Measurements from ENCODE around the gene LTK.
"Not testable (repeated sequence)": the region's sequence is repeated elsewhere in the genome, so short reads cannot be mapped to it uniquely, and the experiment has no call there.

The LTK gene

GRCh38 chr15:41480396-41481140 lies 33.1 kb downstream of the LTK start:
- DNase-seq (ENCODE audit: low read depth in 4 of 4, low spot score in 1 of 4), result no peak

- no peak for DNase-seq (ENCODE audit: low read depth in 4 of 4, low spot score in 1 of 4)
Measured at GRCh38 chr15:41476416-41477048, 37.1 kb downstream of the LTK start.

GRCh38 chr15:41474941-41475340 lies 38.7 kb downstream of the LTK start:
- DNase-seq (ENCODE audit: low read depth in 4 of 4, low spot score in 1 of 4), result no peak

DNA sequence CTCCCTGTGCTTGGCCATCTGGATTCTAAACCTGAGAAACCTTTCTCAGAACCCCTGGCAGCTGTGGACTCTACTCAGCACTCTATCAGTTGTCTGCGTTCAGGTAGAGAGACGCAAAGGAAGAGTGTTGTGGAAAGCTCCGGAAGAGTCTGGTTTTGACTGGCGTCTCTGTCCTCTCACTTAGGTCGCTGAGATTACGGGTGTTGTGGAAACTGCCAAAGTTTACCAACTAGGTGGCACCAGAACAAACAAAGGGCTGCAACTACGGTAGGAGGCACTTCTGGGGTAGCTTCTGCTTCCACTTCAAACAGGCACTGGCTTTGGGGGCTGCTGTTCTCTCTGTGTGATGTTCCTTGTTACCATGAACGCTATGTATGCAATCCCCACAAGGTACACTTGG lies 39.2 kb downstream of the LTK start:
- no peak for DNase-seq (ENCODE audit: low read depth in 4 of 4, low spot score in 1 of 4)

- no peak for DNase-seq (ENCODE audit: low read depth in 4 of 4, low spot score in 1 of 4)
Measured at GRCh38 chr15:41473418-41473817, 40.2 kb downstream of the LTK start.

DNA sequence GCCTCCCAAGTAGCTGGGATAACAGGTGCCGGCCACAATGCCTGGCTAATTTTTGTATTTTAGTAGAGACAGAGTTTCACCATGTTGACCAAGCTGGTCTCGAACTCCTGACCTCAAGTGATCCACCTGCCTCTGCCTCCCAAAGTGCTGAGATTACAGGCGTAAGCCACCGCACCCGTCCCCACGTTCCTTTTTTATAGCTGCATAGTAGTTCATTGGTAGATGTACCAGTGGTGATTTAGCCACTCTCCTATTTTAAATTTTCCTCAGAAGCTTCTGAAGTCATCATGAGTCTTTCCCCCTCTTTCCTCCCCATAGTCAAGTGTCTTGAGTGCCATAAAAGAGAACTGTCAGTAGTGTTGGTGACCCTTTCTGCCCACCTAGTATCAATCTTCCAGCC lies 44.0 kb downstream of the LTK start:
- DNase-seq (ENCODE audit: low read depth in 4 of 4, low spot score in 1 of 4), result not testable (repeated sequence)

DNA sequence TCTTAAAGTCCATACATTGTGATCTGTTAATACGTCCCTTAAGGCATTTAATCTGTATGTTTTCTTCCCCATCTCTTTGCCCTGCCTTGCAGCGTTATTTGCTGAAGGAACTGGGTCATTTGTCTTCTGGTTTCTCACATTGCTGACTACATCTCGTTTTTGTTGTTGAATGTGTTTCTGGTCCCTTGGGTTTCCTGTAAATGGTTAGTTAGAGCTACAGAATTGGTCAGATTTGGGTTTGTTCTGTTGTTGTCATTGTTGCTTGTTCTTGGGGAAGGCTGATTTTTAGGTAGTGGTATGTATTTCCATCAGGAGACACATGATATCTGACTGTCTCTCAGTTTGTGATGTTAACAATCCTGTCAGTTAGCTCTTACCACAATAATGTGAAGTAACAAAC lies 46.9 kb downstream of the LTK start:
- no peak for DNase-seq (ENCODE audit: low read depth in 4 of 4, low spot score in 1 of 4)

- DNase-seq (ENCODE audit: low read depth in 4 of 4, low spot score in 1 of 4), result no peak
Measured at GRCh38 chr15:41465822-41466421, 47.7 kb downstream of the LTK start.

GRCh38 chr15:41464889-41465580 lies 48.6 kb downstream of the LTK start:
- no peak for DNase-seq (ENCODE audit: low read depth in 4 of 4, low spot score in 1 of 4)

DNA sequence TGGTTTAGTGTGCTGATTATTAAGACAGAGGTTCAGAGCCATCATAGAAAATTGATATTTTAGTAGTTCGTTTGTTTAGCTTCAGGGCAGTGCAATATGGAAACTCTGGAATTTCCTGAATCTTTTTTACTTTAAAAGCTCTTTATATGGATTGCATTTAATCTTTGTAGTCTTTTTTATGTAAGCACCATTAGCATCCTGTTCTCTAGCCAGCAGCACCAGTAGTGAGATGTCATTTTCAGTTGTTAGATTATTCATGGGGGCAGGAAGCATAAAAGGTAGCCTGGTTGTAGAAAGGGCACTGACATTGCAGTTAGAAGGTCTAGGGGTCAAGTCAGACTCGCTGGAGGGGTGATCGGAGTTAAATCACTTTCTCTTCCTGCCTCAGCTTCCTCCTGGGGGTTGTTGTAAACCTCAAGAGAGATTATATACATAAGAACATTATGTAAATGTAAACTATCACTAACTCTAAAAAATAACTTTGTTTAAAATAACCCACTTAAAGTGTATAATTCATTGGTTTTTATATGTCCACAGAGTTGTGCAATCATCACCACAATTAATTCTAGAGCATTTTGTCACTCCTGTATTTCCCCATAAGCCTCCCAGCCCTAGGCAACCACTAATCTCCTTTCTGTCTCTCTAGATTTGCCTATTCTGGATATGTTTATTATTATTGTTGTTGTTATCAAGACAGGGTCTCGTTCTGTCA lies 51.4 kb downstream of the LTK start:
- DNase-seq (ENCODE audit: low read depth in 4 of 4, low spot score in 1 of 4), result no peak

Data from stimulated activated CD4-positive, alpha-beta T cell treated with anti-CD3 and anti-CD28 coated beads, Interleukin-1b, Interleukin-23, amount 100 ng/mL, for 24 hours (primary cell).